Midbrain (tissue), 1 donor: ENCODE results near the gene OARD1.
"Not testable (repeated sequence)": the region's sequence is repeated elsewhere in the genome, so short reads cannot be mapped to it uniquely, and the experiment has no call there.

Experiments
- DNase-seq: peaks from one replicate; lab custom pipeline; 2025; lab: John Stamatoyannopoulos, UW

The OARD1 gene, protein sequence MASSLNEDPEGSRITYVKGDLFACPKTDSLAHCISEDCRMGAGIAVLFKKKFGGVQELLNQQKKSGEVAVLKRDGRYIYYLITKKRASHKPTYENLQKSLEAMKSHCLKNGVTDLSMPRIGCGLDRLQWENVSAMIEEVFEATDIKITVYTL

DNA sequence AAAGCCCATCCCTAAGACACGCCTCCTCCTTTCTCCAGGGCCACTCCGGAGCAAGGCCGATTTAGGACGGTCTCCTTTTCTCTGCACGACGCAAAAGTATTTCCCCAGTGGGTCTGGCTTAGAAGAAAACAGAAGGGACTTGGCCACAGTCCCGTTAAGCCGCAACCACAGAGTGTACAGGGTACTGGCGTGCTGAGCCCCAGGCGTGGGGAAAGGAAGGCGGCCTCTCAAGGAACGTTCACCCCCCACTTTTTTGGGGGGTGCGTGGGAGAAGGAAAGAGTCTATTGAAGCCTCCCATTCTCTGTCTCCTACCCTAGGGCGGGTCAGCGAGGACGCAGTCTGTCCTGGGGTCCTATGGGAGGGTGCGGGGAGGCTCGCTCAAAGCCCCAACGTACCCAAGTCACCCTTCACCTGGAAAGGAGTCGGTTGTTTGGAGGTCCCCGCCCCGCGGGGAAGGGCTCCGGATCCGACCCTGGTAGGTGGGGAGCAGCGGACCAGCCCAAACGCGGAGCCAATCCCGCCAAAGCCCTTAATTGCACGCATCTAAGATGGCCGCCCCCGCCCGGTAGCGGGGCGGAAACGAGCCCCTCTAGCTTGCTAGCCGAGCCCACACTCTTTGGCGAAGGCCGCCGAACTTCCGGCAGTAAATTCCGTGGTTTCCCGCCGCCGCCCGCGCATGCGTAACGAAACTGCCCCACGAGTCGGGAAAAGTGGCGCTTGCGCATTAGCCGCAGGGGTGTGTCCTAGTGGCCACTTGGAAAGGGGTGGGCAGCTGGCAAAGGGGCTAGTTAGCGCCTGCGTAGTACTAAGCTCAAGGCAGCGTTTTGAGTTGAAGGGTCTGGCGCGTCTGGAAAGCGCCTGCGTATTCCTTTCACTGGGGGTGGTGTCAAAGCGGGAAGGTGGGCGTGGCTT lies at the start of gene OARD1:
Gene OARD1, minus strand, starts transcription at position 434 of the 913 bp plus-strand sequence. CDS start 722 bp downstream, outside the sequence.
- DNase-seq = peak; percentile 100

DNA sequence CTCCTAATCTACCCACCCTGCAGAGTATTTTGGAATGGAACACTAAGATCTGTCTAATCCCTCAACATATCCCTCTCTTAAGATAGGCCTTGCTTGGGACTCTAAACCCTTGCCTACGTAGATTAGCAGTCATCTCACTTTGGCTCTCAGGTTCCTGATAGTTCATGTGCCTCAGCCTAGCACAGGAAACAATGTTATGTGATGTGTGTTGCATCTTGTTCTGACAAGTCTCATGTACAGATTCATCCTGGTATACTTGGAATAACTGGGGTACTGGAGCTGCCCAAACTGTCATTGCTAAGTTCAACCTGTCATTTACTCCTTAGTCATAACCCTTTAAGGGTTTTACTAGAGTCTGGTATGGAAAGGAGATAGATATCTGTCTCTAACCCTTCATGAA lies 47.9 kb upstream of the OARD1 start:
- no peak for DNase-seq

DNA sequence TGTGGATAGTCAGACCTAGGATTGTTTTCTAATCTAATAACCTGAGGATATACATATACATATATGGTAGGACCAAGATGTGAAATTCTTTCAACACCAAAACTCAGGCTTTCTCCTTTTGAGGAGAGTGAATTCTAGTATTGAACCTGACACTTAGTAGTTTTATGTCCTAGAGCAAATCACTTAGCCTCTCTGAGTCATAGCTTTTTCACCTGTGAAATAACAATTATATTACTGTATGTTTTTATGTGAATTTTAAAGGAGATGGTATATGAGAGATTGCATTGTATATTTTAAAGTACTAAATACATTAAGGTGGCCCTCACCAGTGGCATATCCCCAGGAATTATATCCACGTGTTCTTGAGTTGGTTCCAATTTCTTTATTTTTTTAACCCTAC lies 47.4 kb upstream of the OARD1 start:
- no peak for DNase-seq

DNA sequence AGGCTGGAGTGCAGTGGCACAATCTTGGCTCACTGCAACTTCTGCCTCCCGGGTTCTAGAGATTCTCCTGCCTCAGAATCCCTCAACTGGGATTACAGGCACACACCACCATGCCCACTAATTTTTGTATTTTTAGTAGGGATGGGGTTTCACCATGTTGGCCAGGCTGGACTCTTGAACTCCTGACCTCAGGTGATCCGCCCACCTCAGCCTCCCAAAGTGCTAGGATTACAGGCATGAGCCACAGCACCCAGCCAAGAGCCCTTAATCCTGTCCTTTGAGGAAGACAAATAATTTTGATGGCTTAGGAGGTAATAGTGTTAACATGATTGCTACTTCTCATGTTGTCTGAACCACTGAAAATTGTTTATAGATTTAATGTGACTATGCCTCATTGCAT lies 42.9 kb upstream of the OARD1 start:
- not testable (repeated sequence) for DNase-seq

DNA sequence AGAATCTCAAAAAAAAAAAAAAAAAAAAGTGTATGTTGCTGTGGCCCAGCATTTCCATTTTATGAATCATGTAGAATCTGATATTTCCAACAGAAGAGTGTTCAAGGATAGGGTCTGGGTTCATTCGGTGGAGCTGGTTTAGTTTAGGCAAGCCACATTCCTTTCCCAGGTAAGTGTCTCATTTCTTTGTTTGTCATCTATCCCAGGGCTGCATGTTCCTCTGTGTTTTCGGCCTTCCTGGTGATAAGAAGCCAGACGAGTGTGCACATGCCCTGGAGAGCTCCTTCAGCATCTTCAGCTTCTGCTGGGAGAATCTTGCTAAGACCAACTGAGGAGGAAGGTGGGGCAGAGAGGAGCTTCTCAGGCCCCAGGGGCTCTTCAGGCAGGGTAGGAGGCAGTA lies 38.9 kb upstream of the OARD1 start:
- DNase-seq = no peak

DNA sequence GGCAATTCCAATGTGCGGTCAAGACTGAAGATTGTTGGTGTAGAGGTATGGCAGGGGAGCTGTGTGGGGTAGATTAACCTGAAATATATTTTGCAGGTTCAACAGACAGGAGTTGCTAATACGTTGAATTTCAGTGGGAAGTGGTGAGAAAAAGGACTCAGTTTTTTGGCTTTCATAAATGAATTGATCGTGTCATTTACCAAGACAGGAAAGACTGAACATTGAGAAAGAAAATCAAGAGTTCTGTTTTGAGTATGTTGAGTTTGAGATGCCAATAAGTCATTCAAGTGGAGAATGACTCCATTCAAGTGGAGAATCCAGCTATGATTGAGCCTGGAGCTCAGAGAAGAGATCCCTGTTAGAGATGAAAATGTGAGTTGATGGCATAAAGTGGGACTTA lies 31.7 kb upstream of the OARD1 start:
- DNase-seq = no peak

DNA sequence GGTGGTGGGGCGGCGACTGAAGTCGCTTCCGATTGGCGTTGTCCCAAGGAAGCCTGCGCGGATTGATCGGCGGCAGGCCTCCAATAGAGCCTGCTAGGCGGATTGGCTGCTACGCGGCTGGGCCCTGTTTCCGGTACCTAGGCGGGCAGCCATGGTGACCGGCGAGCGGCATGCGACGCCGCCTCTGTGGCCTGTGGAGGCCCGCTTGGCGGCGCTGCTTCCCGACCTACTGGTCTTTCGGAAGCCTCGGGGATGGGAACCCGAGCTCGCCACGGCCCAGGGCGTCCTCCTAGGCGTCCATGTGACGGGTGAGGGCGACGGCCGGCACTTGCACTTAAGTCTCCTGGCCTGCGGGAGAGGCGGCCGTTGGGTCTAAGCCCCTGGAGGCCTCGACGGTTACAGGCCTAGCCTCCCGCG lies 28.7 kb upstream of the OARD1 start:
- DNase-seq = no peak

DNA sequence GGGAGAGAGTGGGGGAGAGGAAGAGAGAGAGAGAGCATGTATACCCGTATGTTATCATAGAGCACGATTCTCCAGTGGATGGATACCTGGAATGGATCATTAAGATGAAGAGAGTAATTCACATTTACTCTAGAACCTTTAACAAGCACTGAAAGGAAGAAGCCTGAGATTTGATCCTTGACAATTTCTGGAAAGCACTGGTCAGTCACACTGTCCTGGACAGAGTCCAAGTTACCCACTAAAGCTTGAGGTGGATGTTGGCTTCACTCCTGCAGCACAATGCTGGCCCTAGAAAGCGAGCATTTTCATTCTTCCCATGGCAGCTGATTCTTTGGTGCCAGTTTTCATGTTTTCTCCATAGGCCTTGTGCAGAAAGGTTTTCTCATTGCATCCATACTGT lies 26.2 kb upstream of the OARD1 start:
- DNase-seq = peak; percentile 4

DNA sequence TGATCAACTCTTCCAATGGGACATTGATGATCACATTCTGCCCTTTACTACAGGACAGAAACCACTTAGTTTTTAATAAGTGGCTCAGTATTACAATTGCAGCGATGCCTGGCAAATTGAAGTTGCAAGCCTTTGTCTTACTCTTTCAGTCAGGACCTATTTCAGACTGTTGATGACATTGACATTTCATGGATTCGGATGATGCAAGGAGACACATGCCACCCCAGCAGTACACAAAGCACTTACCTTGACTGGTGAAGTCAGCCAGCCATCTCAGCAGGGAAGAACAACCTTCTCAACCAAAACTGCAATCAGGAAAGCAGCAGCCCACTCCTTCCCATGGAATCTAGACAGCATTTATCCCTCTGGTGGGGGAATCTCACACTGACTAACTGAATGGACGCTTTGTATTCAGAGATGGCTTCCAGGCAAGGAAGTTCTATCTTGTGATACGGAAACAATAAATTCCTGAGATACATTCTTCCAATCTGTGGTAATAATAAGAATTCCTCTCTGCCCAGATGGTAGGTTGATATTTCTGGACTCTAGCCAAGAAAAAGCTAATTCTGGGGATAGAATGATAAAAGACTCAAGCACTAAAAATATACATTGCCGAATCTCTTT lies 25.4 kb upstream of the OARD1 start:
- DNase-seq = no peak

DNA sequence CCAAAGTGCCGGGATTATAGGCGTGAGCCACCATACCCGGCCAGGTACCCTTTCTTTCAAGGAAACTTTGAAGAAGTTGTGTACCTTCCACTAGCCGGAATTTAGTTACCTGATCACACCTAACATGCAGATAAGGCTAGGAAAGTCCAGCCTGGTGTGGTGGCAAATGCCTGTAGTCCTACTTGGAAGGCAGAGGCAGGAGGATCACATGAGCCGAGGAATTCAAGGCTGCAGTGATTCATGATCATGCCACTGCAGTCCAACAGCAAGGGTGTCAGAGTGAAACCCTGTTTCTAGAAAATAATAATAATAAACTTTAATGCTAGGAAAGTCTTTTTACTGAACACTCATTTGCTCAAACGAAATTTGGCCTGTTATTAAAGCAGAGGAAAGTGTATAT lies 21.6 kb upstream of the OARD1 start:
- no peak for DNase-seq

DNA sequence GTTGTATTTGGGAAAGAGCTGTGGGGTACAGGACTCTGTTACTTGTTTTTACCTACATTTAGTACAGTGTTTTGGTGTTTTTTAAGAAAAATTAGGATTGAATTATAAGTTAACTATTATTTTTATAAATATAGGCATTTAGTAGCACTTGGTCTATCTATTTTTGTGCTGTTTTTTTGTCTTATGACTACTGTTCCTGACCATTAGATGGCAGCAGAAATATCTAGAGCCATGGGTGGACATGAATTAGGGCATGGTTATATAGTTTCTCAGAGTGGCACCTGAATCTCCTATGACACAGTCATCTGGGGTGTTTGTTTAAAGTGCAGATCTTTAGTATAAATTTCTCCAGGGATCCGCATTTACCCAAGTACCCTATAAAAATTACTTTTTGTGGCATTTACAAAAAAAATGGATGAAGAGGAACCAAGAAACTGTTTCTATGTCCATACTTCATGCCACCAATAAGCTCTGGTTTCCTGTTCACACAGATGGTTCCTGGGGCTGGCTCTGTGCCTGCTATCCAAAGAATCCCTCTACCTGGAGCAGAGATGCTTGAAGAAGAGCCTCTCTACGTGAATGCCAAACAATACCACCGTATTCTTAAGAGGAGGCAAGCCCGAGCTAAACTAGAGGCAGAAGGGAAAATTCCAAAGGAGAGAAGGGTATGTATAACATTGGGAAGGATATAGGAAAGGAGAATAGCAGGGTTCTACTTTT lies 20.4 kb upstream of the OARD1 start:
- DNase-seq = no peak

DNA sequence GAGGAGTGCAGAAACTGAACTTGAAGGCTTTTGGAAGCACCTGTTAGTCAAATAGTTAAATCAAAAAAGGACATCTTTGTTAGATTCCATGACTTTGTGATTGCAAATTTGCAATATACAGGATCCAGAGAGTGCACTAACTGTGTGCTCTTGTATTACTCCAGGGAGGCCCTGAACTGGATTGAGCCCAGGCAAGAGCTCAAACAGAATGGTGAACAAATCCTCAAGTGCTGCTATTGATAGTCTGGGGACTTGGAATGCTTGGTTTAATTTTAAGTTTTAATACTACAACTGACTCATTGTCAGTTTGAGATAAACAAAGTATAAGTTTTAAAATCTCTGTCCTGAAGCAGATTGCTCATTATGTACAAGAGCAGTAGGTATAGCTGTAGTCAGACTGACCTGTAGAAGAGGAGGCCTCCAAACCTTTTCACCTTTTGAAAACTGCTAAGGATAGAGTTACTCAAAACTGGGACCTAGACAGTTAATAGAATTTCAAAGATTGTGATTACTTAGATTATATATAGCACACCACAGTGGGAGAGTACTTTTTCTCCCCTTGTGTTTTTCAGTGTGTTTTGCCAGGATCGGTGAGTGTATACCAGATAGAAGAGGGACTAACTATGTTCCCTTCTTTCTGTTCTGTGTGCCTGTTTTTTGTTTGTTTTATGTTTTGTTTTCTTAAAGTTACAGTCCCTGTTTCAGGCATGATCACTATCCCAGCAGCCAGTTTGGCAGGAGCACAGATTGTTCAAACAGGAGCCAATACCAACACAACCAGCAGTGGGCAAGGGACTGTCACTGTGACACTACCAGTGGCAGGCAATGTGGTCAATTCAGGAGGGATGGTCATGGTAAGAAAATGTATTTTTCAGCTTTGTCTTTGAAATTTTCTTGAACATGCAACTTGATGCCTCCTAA lies 18.9 kb upstream of the OARD1 start:
- DNase-seq = no peak

DNA sequence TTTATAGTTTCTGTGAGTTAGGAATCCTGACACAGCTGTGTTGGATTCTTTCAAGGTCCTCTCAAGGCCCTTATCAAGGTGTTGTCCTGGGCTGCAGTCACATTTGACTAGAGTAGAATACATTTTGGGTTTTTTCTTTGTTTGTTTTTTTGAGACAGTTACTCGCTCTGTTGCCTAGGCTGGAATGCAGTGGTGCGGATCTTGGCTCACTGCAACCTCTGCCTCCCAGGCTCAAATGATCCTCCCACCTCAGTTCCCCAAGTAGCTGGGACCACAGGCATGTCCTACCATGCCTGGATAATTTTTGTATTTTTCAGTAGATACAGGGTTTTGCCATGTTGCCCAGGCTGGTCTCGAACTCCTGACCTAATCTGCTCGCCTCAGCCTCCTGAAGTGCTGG lies 16.3 kb upstream of the OARD1 start:
- no peak for DNase-seq

DNA sequence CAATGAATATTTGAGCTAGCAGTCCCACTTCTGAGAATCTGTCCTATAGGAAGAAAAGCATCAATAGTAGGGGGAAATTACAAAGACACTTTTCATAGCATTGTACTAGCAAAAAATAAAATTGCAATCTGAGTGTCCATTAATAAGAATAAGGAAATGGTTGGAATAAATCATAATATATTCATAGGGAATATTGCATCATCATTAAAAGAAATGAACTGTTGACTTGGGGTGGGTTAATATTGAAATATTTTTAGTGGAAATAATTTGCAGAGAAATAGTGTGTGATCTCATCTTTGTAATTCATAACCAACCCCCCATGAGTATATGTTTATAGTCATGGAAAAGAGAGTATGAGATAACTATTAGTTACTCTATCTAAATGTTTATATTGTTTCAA lies 13.0 kb upstream of the OARD1 start:
- no peak for DNase-seq

DNA sequence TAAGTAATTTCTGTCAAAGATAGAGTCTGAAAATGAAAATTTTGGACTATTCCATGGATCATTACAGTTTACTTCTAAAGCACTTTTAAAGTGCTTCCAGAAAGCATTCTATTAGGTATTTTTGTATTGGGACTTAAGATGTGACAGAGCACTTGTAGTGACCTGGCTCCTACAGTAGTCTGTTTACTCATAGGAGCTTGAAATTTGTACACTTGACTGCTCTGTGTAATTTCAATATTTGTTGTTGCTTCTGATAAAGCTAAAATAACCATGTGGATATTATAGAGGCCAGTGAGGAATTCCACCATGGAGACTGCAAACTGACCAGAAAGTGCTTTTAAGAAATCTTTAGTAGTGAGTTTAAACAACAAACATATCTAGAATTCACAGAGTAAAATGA lies 10.9 kb upstream of the OARD1 start:
- DNase-seq = no peak

DNA sequence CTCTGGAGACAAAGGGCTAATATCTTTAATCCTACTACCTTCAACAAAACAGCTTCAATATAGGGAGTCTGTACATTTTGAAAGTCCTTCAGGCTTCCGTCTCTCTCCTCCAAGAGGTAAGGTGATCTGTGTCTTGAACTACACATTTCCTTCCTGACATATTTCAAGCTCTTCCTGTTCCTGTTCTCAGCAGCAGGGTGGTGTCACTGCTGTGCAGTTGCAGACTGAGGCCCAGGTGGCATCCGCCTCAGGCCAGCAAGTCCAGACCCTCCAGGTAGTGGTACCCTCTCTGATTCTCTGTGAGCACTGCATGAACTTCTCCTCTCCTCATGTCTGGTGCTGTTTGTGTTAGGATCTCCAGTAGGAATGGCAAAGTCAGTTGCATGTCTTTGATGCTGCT lies 8.5 kb upstream of the OARD1 start:
- DNase-seq = no peak

DNA sequence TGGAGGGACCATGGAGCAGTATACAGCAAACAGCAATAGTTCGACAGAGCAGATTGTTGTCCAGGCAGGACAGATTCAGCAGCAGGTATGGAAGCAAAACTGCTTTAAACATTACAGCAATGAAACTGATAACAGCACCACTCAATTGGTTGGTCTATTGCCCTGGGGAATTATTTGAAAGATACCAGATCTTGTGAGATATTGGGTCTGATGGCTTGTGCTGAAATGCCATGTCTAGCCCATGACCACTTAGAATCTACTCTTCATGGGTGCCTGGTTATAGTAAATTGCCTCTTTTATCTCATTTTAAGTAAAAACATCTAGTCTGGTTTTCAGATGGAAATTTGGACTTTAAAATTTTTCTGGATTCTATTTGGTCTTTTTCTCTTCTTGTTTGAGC lies 6.9 kb upstream of the OARD1 start:
- no peak for DNase-seq

DNA sequence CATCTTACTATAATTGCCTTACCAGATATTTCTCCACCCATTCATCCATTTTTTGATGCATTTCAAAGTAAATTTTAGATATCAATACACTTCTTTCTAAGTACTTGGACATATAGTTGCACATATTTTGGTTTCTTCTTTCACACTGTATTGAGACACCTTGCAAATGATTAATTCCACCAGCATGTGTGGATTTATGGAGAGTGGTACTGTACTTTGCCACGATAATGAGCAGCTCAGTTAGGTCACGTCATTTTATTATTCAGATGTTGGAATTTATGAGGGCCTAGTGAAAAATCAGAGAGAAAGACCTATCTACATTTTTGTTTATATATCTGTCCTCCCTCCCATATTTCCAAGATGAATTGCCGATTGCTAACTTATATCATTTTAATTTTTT lies 5.9 kb upstream of the OARD1 start:
- DNase-seq = no peak

DNA sequence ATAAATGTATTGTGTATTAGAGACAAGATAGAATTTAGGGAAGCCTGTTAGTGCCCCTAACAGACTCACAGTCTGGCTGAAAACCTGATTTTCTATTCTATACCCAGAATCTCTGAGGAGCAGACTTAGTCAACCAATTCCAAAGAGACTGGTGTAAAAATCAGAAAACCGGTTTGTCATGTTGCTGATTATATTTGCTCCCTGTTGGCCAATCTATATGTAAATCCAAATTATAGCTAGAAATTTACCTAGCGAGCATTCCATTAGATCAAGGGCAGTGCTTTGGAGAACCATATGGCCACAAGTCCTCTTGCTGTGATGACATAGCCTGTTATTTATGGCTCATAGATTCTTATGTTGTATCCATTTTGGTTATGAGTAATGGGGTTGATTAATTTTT lies 5.4 kb upstream of the OARD1 start:
- DNase-seq = no peak

DNA sequence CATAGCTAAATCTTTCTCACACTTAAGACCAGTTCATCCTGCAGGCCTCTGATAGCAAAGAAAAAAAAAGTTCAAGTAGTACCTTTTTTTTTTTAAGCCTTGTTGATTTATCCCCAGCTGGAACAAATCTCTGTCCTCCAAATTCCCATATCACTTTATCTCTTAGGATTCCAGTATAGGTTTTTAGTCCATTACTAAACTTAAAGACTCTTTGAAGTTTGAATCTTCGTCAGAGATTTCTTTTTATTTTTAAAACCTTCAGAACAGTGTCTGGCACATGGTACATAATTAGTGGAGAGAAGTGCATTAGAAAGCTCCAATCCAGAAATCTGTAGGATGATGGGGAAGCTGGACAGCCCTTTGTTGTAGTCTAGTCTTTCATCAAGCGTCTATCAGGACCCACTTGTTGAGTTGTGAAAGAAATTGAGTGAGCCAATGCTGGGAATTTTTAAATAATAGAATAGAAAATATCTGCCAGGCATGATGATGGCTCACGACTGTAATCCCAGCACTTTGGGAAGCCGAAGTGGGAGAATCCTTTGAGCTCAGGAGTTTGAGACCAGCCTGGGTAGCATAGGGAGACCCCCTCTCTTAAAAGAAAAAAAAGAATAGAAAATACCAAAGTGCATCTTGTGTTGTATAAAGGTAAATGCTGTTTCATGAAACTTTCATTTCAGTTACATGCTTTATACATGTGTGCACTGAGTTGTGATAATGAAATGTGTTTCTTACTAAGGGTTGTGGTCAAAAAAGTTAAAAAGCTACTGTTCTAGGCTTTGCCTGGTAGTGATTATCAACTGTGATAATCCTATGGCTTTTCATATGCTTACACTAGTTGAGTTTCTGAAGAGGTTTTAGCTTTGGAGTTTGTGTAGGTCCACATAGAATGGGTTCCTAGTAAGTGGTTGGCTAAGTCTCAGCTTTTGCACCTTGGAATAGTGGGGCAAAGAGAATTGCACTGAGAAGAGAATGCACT lies 3.8 kb upstream of the OARD1 start:
- no peak for DNase-seq
